NCI-H1694 (cell line): ENCODE measurements around the gene PGLYRP1.

ENCODE experiments used
- DNase-seq: peaks from one replicate; lab custom pipeline; 2025; lab: John Stamatoyannopoulos, UW

The PGLYRP1 gene

DNA sequence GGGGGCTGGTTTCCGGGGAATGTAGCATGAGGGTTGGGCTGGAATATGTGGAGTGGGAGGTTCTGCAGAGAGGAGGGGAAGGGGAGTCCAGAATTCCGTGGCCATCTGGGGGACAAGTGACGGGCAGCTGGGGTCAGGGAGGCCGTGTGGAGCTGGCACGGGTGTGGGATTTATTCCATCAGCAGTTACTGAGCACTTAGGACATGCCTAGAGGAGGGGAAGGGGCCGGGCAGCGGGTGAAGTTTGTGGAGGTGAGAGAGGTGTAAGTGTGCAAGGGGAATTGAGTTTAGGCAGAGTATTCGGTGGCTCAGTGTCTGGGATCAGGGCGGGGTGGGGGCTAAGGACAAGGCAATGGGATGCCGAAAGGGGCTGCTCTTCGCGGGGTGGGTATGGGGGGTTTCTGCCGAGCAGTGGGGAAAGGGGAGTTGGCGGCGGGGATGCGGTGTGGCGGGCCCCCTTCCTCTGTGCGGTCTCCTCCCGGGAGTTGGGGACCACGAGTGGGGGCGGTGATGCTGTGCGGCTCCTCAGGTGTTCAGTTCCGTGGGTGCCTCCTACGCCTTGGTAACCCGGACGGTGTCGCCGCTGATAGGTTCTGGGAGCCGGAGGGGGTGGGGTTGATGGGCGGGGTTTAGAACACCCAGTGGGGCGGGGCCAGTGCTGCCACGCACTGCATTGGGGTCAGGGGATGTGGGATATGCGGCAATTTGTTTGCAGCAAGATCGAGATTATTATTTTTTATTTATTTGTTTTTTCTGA is 22.2 kb downstream of the PGLYRP1 start:
- no peak for DNase-seq

- no peak for DNase-seq
These were observed 23.2 kb downstream of the PGLYRP1 start for GRCh38 chr19:45999653-46000121.

DNA sequence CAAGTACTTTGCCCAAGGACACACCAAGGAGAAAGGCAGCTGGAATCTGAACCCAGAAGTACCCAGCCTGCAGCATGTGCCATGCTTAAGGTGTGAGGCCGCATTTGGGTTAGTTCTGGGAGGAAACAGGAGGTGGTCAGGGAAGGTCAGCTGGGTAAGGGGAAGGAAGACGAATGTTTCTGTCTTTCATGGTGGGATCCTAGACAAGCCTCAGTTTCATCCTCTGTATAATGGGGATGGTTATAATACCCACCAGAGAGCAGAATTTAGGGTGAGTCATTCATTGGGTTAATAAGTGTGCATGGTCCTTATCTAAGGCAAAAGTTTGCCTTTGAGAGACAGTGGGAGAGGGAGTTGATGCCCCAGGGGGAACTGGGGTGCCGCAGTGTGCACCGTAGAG is 24.0 kb downstream of the PGLYRP1 start:
- DNase-seq = no peak

GRCh38 chr19:45996933-45997332 is 25.9 kb downstream of the PGLYRP1 start:
- DNase-seq = no peak

GRCh38 chr19:45995715-45996385 is 27.0 kb downstream of the PGLYRP1 start:
- no peak for DNase-seq

DNA sequence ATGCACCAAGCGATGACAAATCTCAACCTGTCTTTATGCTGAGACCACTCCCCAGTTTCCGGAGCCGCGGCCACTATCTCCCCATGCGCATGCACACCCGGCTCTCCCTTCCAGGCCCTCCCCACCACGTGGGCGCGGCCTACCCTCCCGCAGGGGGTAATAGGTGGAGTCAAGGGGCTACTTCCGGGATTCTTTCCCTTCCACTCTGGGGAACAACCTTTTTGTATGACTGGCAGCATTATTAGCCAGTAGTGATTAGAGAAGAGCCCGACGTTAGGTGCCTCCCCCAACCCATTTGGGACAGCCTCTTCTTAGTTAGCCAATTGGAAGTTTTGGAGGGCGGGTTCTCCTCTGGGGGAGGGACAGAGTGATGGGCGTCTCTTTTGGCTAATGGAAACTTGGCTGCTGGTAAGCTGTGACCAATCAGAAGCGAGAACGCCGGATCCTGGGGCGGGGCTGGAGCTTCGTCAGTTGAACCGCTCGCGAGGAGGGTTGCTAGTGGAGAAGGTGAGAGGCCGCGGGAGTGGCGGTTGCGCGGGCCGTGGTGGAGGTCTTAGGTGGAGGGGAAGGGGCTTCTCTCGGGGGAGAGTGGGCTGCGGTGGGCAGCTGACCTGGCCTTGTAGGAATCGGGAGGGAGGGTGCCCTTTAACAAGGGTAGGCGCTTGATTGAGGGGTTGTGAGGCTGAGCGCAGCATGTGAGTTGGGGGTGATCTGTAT is 27.7 kb downstream of the PGLYRP1 start, which contains the start of gene CCDC61:
CCDC61 (plus strand) TSS at position 470 of the 717 bp plus-strand sequence. CDS start 7,552 bp downstream, outside the sequence.
- DNase-seq = peak; percentile 100

DNA sequence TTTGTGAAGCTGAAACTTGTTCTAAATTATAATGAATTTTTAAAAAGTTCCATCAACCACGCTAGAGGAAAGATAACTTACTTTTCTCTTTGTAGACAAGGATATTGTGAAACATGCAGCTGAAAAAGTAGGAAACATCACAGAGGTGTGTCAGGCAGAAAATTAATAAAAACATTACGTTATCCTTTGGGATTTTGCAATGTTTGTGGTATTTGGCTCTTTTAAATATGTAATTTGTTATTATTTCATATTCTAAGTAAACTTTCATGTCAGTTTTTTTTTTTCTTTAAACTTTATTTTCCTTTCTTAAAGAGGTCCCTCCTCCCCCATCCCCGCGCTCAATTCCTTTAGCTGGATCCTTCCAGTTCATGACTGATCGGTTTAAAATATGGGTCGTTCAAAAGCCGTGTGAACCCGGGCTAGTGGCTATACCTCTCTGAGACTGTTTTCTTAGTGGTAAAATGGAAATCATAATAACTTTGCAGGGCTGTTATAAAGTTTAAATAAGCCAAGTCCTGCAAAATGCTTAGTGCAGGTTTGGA is 28.3 kb downstream of the PGLYRP1 start:
- DNase-seq = no peak

DNA sequence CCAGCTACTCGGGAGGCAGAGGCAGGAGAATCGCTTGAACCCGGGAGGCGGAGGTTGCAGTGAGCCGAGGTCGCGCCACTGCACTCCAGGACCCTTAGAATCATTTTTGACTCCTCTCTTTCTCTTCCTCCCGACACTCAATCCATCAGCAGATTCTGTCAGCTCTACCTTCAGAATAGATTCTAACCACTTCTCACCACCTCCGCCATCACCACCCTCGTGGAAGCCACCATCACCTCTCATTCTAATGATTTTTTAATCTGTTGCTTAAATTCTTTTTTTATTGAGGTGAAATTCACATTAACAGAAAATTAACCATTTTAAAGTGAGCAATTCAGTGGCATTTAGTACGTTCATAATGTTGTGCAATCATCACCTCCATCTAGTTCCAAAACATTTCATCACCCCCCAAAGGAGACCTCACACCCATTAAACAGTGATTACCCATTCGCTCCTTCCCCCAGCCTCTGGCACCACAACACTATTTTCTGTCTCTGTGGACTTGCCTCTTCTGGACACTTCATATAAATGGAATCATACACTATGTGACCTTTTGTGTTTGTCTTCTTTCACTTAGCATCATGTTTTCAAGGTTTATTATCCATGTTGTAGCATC is 32.6 kb downstream of the PGLYRP1 start:
- DNase-seq = no peak

GRCh38 chr19:45985321-45985720 is 37.5 kb downstream of the PGLYRP1 start:
- DNase-seq = no peak

DNA sequence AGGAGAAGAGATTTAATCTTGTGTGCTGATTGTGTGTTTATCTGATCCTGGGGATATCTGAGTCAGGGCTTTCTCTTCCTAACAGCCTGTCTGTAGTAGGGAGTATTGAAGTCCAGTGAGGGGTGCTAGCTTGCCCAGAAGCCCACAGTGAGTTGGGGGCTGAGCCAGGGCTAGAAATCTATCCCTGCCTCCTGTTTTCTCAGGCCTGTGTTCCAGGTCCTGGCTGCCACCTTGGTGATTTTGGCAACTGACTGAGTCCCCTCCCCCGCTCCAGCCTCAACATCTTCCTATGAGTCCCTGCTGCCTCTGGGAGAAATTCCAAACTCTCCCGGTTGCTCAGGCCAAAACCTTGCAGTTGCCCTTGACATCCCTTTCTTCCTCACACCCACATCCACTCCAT is 41.5 kb downstream of the PGLYRP1 start:
- DNase-seq = no peak

GRCh38 chr19:45978156-45978555 is 44.7 kb downstream of the PGLYRP1 start:
- DNase-seq = no peak

DNA sequence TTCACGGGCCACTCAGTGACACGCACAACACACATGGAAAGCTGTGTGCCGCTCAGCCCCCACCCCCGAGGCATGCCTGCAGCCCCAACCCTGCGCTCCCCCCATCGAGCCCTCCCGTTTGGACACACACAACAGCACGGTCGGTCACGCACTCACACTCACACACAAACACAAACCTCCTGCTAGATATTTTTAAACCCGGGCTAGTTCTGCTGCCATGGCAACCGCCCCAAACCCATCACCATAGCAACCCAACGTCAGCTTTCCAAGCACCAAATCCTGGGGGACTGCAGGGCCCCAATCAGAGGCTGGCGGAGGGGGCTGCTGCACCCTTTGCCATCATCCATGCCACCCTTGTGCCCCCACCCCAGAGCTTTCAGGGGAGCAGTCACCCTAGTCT is 46.7 kb downstream of the PGLYRP1 start:
- DNase-seq = peak; percentile 20

DNA sequence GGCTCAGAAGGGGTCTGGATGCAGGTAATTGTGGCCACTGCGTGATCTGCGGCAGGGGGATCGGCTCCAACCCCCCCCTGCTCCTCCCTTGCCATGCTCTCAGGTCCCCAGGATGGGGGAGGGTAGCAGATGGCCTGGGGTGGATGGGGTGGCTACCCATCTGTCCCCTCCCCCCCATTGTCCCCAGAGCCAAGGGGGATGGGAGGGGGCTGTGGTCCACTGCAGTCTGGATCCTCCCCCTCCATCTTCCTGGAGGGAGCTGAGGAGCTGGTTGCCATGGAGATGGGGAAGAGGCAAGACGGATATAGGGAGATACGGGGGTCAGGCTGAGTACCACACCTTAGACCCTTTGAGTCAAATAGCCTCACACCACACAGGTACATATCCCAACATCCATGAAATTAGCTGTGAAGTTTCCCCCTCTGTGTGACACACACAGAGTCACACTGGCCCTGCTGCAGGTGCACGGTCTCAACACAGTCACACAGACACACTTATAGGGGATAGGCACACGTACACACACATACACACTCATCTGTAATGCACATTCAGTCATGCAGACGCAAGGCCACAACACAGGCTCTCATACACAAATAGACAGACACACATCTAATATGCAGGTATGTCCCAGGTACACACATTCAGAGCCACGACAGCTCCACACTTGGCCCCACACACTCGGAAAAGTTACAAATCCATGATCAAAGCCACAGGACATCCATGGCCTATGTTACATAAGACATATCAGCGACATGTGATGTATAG is 47.4 kb downstream of the PGLYRP1 start:
- no peak for DNase-seq

DNA sequence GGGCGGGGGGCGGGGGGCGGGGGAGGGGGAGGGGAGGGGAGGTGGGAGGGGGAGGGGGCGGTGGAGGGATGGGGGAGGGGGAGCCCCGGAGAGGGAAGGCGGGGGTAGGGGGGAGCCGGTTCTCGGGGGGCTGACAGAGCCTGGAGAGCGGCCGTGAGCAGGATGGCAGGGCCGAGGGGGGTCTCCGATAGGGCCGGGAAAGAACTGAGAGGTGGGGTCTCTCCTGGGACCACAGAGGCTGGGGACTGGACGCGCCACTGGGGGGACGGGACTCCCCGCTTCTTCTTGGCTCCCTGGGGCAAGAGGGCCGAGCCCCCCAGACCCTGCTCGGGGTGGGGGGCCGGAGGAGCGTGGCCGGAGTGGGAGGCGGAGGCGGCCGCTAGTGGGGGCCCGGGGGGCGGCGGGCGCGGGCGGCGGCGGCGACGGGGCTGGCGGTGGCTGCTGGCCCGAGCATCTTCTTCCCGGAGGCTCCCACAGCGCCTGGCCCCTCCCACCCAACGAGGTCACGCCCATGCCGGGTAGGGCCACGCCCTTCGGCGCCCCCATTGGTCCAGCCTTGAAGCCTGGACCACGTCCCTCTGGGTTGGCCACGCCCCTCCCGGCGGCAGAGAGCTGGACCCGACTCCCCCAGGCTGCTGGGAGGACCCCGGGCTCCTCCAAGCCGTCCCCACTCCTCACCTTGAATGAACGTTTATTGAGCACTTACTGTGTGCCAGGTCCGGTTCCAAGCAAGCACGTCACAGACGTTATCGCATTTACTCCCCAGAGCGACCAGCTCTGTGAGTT is 49.1 kb downstream of the PGLYRP1 start, which contains the start of gene NOVA2:
NOVA2 (minus strand) TSS at position 313 of the 786 bp plus-strand sequence. CDS start 514 bp downstream, outside the sequence.
- peak; percentile 62 for DNase-seq

- DNase-seq = no peak
These were observed 49.8 kb downstream of the PGLYRP1 start for GRCh38 chr19:45972947-45973540.

DNA sequence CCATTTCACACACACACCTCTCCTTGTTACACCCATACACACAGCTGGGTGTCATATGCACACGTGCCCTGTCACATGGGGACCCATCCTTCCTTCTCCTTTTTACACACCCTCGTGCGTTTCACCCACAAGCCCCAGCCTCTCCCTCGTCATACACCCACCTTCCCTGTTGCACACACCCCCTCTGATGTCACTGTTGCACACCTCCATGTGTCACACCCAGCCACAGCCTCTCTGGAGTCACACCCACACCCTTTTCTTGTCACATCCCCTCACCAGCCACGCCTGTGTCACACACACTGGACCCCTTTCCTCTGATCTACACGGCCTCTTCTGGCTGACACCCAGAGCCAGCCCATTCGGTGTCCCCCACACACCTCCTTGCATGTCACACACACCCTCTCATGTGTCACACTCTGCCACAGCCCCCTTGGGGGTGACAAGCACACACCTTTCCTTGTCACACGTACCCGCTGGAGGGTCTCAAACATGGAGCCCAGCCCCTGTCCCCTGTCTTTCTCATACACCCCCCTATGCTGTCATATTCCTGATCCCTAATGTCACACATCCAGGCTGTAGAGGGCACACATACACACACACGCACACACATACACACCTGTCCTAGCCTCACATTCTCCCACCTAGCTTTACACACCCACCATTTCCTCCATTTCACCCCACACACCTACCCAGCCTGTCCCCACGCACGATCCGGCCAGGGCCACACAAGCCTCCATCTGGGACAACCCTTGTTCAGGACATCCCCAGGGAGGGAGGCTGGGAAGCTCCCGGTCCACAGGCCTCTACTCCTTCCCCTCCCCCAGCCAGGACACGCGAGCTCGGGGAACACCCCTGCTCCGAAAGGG is 50.5 kb downstream of the PGLYRP1 start:
- no peak for DNase-seq

DNA sequence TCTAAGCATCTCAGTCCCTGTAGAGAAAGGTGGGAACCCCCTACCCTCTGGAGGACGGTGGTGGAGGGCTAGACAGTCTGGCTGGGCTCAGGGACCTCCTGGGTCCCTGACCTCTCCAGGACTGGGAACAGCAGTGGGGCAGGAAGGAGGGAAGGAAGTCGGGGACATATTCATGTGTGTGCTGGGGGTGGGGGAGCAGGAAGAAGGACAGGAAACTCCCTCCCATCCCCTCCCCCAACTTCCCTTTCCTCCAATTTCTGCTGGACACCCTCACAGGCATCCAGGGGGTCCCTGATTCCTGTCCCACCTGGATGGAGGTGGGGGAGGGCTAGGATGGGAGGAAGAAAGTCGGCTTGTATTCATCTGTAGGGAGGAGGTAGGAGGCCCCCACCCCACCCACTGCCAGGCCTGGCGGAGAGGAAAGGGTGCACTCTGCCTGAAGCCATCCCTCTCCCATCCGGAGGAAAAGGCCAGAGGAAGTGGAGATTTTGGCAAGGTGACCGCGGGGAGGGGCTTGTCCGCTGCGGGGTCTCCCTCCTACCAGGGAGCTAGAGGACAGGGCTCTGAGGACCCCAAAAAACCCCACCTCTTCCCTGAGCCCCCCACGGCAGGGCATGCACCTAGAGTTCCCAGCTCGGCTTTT is 51.5 kb downstream of the PGLYRP1 start:
- no peak for DNase-seq

- DNase-seq = no peak
These were observed 53.2 kb downstream of the PGLYRP1 start for GRCh38 chr19:45969676-45970075.
